GM12878 (cell line): ENCODE measurements around the gene SLC22A23. TPM values are rescaled to one million over a fixed set of nuclear protein-coding genes. Genes with fewer than 3 reads are reported as not detected.

Experiments used
- ATAC-seq: fragments of 200-7000 bp; cut with Tn5 transposase; 3 replicates; pipeline ENCODE4 v1.9.1; 2020; ENCODE audit warnings: mild to moderate bottlenecking, moderate library complexity
- BruUV-seq: library from RNA; stranded (reverse); fragments of 400-500 nt; replicated peaks from 2 replicates; lab custom pipeline; 2021; lab: Mats Ljungman, UMichigan
- CTCF ChIA-PET: fragments of 300-600 bp; sonication (Branson Sonifier 250); formaldehyde crosslinking; extraction: SDS; loops from one replicate; lab custom pipeline; 2021; ENCODE audit warnings: inconsistent platforms; lab: Yijun Ruan, JAX
- POLR2A ChIA-PET: fragments of 350-600 bp; formaldehyde crosslinking; extraction: SDS; loops from one replicate; lab custom pipeline; 2021; ENCODE audit warnings: inconsistent platforms; lab: Charles Lee
- RAD21 ChIA-PET: fragments of 300-600 bp; sonication (Branson Sonifier 250); formaldehyde crosslinking; loops from one replicate; lab custom pipeline; 2023; ENCODE audit warnings: antibody characterized with exemption; ENCODE audit not compliant: unreplicated experiment; lab: Charles Lee
- SMC1A ChIA-PET: fragments of 300-600 bp; sonication (Branson Sonifier 250); formaldehyde crosslinking; loops from one replicate; lab custom pipeline; 2023; ENCODE audit not compliant: unreplicated experiment, uncharacterized antibody; lab: Charles Lee
- DNase-seq: peaks from one replicate; pipeline ENCODE4 v3.0.0-alpha.2; 2011; ENCODE audit warnings: low read depth, low spot score
- FAIRE-seq: peaks from 3 replicates; lab custom pipeline; 2011; peaks lifted over from hg19 to GRCh38; lab: Jason Lieb, UNC
- H2AFZ ChIP-seq: 2 replicates; pipeline ENCODE4 v1.6.0; 2011; ENCODE audit warnings: low read depth, low read length, control low read depth; ENCODE audit not compliant: control insufficient read depth
- H3K27ac ChIP-seq: 2 replicates; pipeline ENCODE4 v1.5.1; 2011; ENCODE audit warnings: control low read depth; ENCODE audit not compliant: control insufficient read depth, insufficient read depth
- H3K27me3 ChIP-seq, 2 experiments: replicated peaks in 1 of 2; 2 replicates each; pipeline versions ENCODE4 v1.6.0 to v1.6.1; 2011; ENCODE audit warnings: low read length in 1 of 2; ENCODE audit not compliant: control insufficient read depth in 2 of 2, insufficient read depth in 2 of 2
- H3K36me3 ChIP-seq, 2 experiments: 2 replicates each; pipeline ENCODE4 v1.5.1; 2011; ENCODE audit warnings: low read length in 1 of 2; ENCODE audit not compliant: control insufficient read depth in 2 of 2, insufficient read depth in 2 of 2
- H3K4me1 ChIP-seq: 2 replicates; pipeline ENCODE4 v1.6.1; 2011; ENCODE audit warnings: mild to moderate bottlenecking, low read length, moderate library complexity, mixed read lengths; ENCODE audit not compliant: control insufficient read depth, insufficient read depth
- H3K4me2 ChIP-seq: 2 replicates; pipeline ENCODE4 v1.6.0; 2011; ENCODE audit warnings: control low read depth; ENCODE audit not compliant: control insufficient read depth, insufficient read depth
- H3K4me3 ChIP-seq: fragments of 200-600 bp; sonication (generic); 2 replicates; pipeline ENCODE4 v1.5.1; 2016
- H3K79me2 ChIP-seq: 2 replicates; pipeline ENCODE4 v1.6.0; 2011; ENCODE audit warnings: low read length; ENCODE audit not compliant: control insufficient read depth, insufficient read depth
- H3K9ac ChIP-seq: 2 replicates; pipeline ENCODE4 v1.8.0; 2011; ENCODE audit warnings: low read length, control low read depth, mixed read lengths; ENCODE audit not compliant: control insufficient read depth, insufficient read depth
- H3K9me3 ChIP-seq: replicated peaks from 3 replicates; pipeline ENCODE4 v1.5.1; 2011; ENCODE audit warnings: mild to moderate bottlenecking, low read length; ENCODE audit not compliant: control insufficient read depth, insufficient read depth
- H4K20me1 ChIP-seq: 2 replicates; pipeline ENCODE4 v1.6.0; 2011; ENCODE audit not compliant: control insufficient read depth, insufficient read depth
- CHD2 ChIP-seq: IDR thresholded peaks from 2 replicates; pipeline ENCODE4 v1.6.1; 2011; ENCODE audit warnings: low read depth, low read length, improper control_type of control experiment, borderline replicate concordance
- EGR1 ChIP-seq, 2 experiments: IDR thresholded peaks; 1 replicate in 1 of 2; 2 replicates in 1 of 2; pipeline ENCODE4 v1.6.1; 2011 to 2012; ENCODE audit warnings: low read depth in 2 of 2, low read length in 2 of 2, borderline replicate concordance in 1 of 2, mild to moderate bottlenecking in 1 of 2, moderate library complexity in 1 of 2
- HDAC2 ChIP-seq: fragments of 200-600 bp; sonication (generic); IDR thresholded peaks from 2 replicates; pipeline ENCODE4 v1.6.1; 2017
- KDM1A ChIP-seq: fragments of 200-600 bp; sonication (generic); IDR thresholded peaks from 2 replicates; pipeline ENCODE4 v1.6.1; 2016; ENCODE audit warnings: borderline replicate concordance
- LARP7 ChIP-seq: fragments of 450-650 bp; IDR thresholded peaks from 2 replicates; pipeline ENCODE4 v1.6.1; 2017; ENCODE audit warnings: mild to moderate bottlenecking
- MEF2A ChIP-seq: IDR thresholded peaks from 2 replicates; pipeline ENCODE4 v1.6.1; 2011; ENCODE audit warnings: low read depth, mild to moderate bottlenecking, low read length, moderate library complexity; ENCODE audit not compliant: insufficient read depth
- NR2C1 ChIP-seq: fragments of 450-650 bp; IDR thresholded peaks from 2 replicates; pipeline ENCODE4 v1.6.1; 2017; ENCODE audit warnings: antibody characterized with exemption, mild to moderate bottlenecking, moderate library complexity
- RB1 ChIP-seq: fragments of 450-650 bp; formaldehyde crosslinking; IDR thresholded peaks from 2 replicates; pipeline ENCODE4 v1.6.1; 2017; ENCODE audit warnings: mild to moderate bottlenecking, borderline replicate concordance
- SIN3A ChIP-seq: IDR thresholded peaks from 2 replicates; pipeline ENCODE4 v1.6.1; 2012; ENCODE audit warnings: low read depth, low read length, improper control_type of control experiment
- SMAD1 ChIP-seq: fragments of 450-650 bp; IDR thresholded peaks from 2 replicates; pipeline ENCODE4 v1.6.1; 2018; ENCODE audit warnings: mild to moderate bottlenecking, low read depth; ENCODE audit not compliant: partially characterized antibody
- SMARCA5 ChIP-seq: fragments of 450-650 bp; IDR thresholded peaks from 2 replicates; pipeline ENCODE4 v1.6.1; 2017; ENCODE audit warnings: mild to moderate bottlenecking
- TAF1 ChIP-seq: IDR thresholded peaks from 2 replicates; pipeline ENCODE4 v1.6.1; 2011; ENCODE audit warnings: mild to moderate bottlenecking, low read depth, low read length, borderline replicate concordance
- YY1 ChIP-seq: IDR thresholded peaks from 2 replicates; pipeline ENCODE4 v1.6.1; 2011; ENCODE audit warnings: low read depth, mild to moderate bottlenecking, low read length
- ZNF384 ChIP-seq: IDR thresholded peaks from 2 replicates; pipeline ENCODE4 v1.6.1; 2012; ENCODE audit warnings: low read depth, mild to moderate bottlenecking, low read length, improper control_type of control experiment, borderline replicate concordance
- ZNF622 ChIP-seq: fragments of 450-650 bp; IDR thresholded peaks from 2 replicates; pipeline ENCODE4 v1.6.1; 2017; ENCODE audit warnings: mild to moderate bottlenecking, inconsistent platforms
- ZZZ3 ChIP-seq: IDR thresholded peaks from 2 replicates; pipeline ENCODE4 v1.6.1; 2011; ENCODE audit warnings: low read depth; ENCODE audit not compliant: control insufficient read depth, insufficient read length
- WGBS: methylation state at CpG from one replicate; pipeline ENCODE4 v1.1.6; 2016; ENCODE audit warnings: low lambda C conversion rate; ENCODE audit not compliant: insufficient replicate concordance, insufficient coverage; ENCODE audit errors: missing lambda C conversion rate; 5-methylcytosine and 5-hydroxymethylcytosine counted together
- in situ Hi-C: fragments of 300-500 bp; cut with MboI; formaldehyde crosslinking; loops from 9 replicates; pipeline ENCODE4 v1.14.3; 2018; ENCODE audit warnings: mixed read lengths
- intact Hi-C: fragments of 100-400 bp; cut with micrococcal nuclease; formaldehyde crosslinking; loops from one replicate; pipeline ENCODE4 v1.14.2; 2022; ENCODE audit not compliant: unreplicated experiment
- polyA plus RNA-seq, 11 experiments: library from polyadenylated mRNA; depleted of rRNA in 4 of 11; unstranded in 6 of 11; stranded (reverse) in 5 of 11; fragments of >200 nt; fragmentation: Nextera tagmentation in 4 of 11; fragmentation: Illumina TruSeq in 1 of 11; extraction: Ambion mirVana in 4 of 11; extraction: Trizol in 1 of 11; gene quantifications; 1 replicate in 1 of 11; 2 replicates in 10 of 11; pipeline versions ENCODE4 v1.2.1 to v1.2.3, GENCODE V29; 2011 to 2016; ENCODE audit warnings: inconsistent platforms in 2 of 11, missing spikeins in 2 of 11, low read depth in 1 of 11
- total RNA-seq, 4 experiments: library from RNA; depleted of rRNA in 3 of 4; stranded (reverse); fragments of >200 nt in 3 of 4; fragmentation: Illumina TruSeq in 1 of 4; extraction: Trizol in 1 of 4; gene quantifications; 2 replicates each; pipeline versions ENCODE4 v1.2.1 to v1.2.3, GENCODE V29; 2013 to 2021
- TF ChIP-seq, protein P1 (sequence below): fragments of 150-350 bp; IDR thresholded peaks from 2 replicates; pipeline ENCODE4 v1.6.1; 2014; ENCODE audit warnings: mild to moderate bottlenecking, low read depth, low read length
- TF ChIP-seq, protein P2 (sequence below): fragments of 450-650 bp; IDR thresholded peaks from 2 replicates; pipeline ENCODE4 v1.6.1; 2016; ENCODE audit warnings: mild to moderate bottlenecking
- TF ChIP-seq, protein P3 (sequence below), 3 experiments: IDR thresholded peaks in 2 of 3; conservative IDR thresholded peaks in 1 of 3; 2 replicates each; pipeline ENCODE4 v1.5.1; 2011; ENCODE audit warnings: low read depth in 3 of 3, low read length in 3 of 3, mild to moderate bottlenecking in 3 of 3, control low read depth in 2 of 3, moderate library complexity in 2 of 3, inconsistent platforms in 1 of 3, mixed read lengths in 1 of 3; ENCODE audit not compliant: control insufficient read depth in 2 of 3, insufficient read depth in 1 of 3; ENCODE audit errors: extremely low read depth in 1 of 3

Gene SLC22A23
- total and polyA plus RNA-seq, 10 of the 15 experiments (the other 5 are each of a cell fraction or from before 2014, with no cell fraction given): 0.20 to 2.4 (median 0.74) TPM

- POLR2A ChIA-PET: interaction anchor here (1.2 kb wide), 1 partner anchor 41 kb away, joined by 3 read pairs; no protein-coding TSS in a partner anchor
- BruUV-seq: no TSS peak
- Histone ChIP-seq H3K4me3 (no peak overlapping the region), H3K27ac (no peak overlapping the region), H3K36me3 (no peaks in the 10 kb centered on the region), H3K4me2 (no peak overlapping the region), H2AFZ (no peak overlapping the region), H3K79me2 (no peaks in the 10 kb centered on the region), H3K9me3 (no peaks in the 10 kb centered on the region), H3K4me1 (peaks cover 20% of the 10 kb centered on the region), H3K27me3 (no peaks in the 10 kb centered on the region), H4K20me1 (no peaks in the 10 kb centered on the region), H3K9ac (no peak overlapping the region)
- RAD21 ChIA-PET: no interaction called here
- no peak for FAIRE-seq
- SMC1A ChIA-PET: interaction anchor here (0.9 to 1.2 kb wide), 2 partner anchors 9 to 45 kb away, joined by 3 read pairs; no protein-coding TSS in a partner anchor
- intact Hi-C loops: no loop called here
- ATAC-seq: no peak
- no peak for DNase-seq
- TF ChIP-seq HDAC2 (no peak), TAF1 (no peak), ZZZ3 (no peak), ZNF384 (no peak), SMAD1 (no peak), SIN3A (no peak), RB1 (no peak), EGR1 (IDR thresholded peaks at IDR 0.05; ENCODE audit: borderline replicate concordance in 1 of 2, low read depth in 2 of 2, low read length in 2 of 2) (no peak), YY1 (no peak), CHD2 (no peak), LARP7 (no peak), NR2C1 (no peak), KDM1A (no peak), SMARCA5 (no peak), ZNF622 (no peak), MEF2A (no peak)
- TF ChIP-seq, protein P1, sequence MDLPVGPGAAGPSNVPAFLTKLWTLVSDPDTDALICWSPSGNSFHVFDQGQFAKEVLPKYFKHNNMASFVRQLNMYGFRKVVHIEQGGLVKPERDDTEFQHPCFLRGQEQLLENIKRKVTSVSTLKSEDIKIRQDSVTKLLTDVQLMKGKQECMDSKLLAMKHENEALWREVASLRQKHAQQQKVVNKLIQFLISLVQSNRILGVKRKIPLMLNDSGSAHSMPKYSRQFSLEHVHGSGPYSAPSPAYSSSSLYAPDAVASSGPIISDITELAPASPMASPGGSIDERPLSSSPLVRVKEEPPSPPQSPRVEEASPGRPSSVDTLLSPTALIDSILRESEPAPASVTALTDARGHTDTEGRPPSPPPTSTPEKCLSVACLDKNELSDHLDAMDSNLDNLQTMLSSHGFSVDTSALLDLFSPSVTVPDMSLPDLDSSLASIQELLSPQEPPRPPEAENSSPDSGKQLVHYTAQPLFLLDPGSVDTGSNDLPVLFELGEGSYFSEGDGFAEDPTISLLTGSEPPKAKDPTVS: no peak
- TF ChIP-seq, protein P2, sequence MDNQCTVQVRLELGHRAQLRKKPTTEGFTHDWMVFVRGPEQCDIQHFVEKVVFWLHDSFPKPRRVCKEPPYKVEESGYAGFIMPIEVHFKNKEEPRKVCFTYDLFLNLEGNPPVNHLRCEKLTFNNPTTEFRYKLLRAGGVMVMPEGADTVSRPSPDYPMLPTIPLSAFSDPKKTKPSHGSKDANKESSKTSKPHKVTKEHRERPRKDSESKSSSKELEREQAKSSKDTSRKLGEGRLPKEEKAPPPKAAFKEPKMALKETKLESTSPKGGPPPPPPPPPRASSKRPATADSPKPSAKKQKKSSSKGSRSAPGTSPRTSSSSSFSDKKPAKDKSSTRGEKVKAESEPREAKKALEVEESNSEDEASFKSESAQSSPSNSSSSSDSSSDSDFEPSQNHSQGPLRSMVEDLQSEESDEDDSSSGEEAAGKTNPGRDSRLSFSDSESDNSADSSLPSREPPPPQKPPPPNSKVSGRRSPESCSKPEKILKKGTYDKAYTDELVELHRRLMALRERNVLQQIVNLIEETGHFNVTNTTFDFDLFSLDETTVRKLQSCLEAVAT: no peak
- TF ChIP-seq, protein P3, sequence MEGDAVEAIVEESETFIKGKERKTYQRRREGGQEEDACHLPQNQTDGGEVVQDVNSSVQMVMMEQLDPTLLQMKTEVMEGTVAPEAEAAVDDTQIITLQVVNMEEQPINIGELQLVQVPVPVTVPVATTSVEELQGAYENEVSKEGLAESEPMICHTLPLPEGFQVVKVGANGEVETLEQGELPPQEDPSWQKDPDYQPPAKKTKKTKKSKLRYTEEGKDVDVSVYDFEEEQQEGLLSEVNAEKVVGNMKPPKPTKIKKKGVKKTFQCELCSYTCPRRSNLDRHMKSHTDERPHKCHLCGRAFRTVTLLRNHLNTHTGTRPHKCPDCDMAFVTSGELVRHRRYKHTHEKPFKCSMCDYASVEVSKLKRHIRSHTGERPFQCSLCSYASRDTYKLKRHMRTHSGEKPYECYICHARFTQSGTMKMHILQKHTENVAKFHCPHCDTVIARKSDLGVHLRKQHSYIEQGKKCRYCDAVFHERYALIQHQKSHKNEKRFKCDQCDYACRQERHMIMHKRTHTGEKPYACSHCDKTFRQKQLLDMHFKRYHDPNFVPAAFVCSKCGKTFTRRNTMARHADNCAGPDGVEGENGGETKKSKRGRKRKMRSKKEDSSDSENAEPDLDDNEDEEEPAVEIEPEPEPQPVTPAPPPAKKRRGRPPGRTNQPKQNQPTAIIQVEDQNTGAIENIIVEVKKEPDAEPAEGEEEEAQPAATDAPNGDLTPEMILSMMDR (IDR thresholded peaks at IDR 0.05 in 2 of 3, conservative IDR thresholded peaks at IDR 0.05 in 1 of 3; ENCODE audit: control insufficient read depth in 2 of 3, extremely low read depth in 1 of 3, insufficient read depth in 1 of 3, low read depth in 3 of 3, low read length in 3 of 3): no peak
- in situ Hi-C loops: no loop called here
- CTCF ChIA-PET: interaction anchor here (1.4 to 1.6 kb wide), 2 partner anchors 11 to 34 kb away, joined by 3 to 5 read pairs; no protein-coding TSS in a partner anchor
- 27% methylated on average over 17 of the region's 17 CpGs for WGBS
These were observed 79.1 kb downstream of the SLC22A23 start for GRCh38 chr6:3377536-3378397.
